Measurements from ENCODE around the gene ITPK1.
"Not testable (repeated sequence)": the region's sequence is repeated elsewhere in the genome, so short reads cannot be mapped to it uniquely, and the experiment has no call there.

Gene ITPK1

DNA sequence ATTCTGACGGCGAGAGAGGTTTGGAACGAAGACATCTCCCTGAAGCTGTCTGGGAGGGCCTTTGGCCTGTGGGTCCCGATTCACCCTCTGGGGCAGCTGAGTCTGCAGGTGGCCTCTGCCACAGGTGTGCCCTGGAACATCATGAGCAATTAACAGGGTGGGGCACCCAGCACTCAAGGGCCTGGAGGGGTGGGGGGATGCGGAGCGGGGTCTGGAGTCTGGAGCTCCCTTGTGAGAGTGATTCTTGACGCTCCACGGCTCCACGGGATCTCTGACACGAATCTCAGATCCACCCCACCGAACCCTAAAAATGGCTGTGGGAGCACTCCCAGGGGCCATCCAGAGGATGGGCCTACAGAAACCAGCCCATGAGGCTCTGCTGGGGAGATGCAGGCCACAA is 8.3 kb downstream of the ITPK1 start:
- in situ Hi-C loops (cut with HindIII; ENCODE audit: low sequenced_read_pairs), result no loop called here

DNA sequence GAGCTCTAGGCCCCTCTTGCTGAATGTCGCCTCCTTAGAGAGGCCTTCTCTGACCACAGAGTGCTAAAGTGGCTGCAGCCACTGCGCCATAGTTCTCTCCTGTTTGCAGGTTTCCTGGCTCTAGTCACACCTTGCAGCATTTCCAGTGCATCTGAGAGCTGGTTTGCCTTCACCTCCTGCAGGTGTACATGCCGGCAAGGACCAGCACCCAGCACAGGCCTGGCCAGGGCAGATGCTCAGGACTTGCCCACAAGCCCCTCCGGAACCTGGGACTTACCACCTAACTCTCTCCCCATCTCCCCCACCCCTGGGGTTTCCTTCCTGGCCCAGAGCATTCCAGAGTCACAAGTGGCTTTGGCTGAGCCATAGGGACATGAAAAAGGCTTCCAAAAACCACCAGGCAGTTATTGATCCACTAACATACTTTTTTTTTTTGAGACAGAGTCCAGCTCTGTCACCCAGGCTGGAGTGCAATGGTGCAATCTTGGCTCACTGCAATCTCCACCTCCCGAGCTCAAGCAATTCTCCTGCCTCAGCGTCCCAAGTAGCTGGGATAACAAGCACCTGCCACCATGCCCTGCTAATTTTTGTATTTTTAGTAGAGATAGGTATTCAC is 9.1 kb downstream of the ITPK1 start:
- in situ Hi-C loops (cut with HindIII; ENCODE audit: low sequenced_read_pairs), result no loop called here

DNA sequence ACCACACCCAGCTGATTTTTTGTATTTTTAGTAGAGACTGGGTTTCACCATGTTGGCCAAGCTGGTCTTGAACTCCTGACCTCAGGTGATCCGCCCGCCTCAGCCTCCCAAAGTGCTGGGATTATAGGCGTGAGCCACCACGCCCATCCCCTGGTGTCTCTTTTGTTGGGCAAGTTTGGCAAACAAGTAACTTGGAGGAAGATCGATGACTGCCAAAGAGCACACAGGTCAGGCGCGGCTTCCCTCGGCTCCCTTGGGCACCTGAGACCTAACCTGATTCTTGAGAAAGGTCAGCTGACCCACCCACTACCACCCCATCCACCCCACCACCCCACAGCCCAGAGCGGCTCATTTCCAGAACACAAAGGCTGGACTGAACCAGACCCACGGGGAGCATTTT is 9.9 kb downstream of the ITPK1 start:
- in situ Hi-C loops (cut with HindIII; ENCODE audit: low sequenced_read_pairs), result not testable (repeated sequence)

DNA sequence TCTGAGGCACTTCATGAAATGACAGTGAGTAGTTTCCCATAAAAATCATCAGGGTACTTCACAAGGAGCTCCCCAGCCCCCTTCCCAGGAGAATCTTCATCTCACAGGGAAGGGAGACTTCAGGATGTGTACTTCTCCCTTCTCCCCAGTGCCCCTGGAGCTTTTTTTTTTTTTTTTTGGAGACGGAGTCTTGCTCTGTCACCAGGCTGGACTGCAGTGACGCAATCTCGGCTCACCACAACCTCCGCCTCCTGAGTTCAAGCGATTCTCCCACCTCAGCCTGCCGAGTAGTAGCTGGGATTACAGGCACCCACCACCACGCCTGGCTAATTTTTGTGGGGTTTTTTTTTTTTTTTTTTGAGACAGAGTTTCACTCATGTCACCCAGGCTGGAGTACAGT is 10.4 kb downstream of the ITPK1 start:
- in situ Hi-C loops (cut with HindIII; ENCODE audit: low sequenced_read_pairs), result no loop called here

DNA sequence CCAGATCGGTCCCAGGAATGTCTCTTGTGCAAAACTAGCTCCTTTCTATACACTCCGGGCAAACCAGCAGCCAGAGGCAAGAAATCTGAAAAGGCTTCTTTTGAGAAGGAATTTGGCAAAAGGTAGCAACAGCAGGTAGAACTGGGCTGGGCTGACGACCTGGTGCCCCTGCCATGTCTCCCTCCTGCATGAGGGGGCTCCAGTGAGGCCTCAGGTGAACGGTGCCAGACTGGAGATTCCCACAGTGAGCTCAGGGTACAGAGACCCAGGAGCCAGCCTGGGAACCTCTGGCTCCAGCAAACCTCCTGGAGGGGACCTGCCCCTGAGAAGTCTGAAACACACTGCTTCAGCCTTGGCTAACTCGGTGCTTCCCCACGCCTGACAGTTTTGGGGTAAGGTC is 10.8 kb downstream of the ITPK1 start:
- in situ Hi-C loops (cut with HindIII; ENCODE audit: low sequenced_read_pairs), result no loop called here

DNA sequence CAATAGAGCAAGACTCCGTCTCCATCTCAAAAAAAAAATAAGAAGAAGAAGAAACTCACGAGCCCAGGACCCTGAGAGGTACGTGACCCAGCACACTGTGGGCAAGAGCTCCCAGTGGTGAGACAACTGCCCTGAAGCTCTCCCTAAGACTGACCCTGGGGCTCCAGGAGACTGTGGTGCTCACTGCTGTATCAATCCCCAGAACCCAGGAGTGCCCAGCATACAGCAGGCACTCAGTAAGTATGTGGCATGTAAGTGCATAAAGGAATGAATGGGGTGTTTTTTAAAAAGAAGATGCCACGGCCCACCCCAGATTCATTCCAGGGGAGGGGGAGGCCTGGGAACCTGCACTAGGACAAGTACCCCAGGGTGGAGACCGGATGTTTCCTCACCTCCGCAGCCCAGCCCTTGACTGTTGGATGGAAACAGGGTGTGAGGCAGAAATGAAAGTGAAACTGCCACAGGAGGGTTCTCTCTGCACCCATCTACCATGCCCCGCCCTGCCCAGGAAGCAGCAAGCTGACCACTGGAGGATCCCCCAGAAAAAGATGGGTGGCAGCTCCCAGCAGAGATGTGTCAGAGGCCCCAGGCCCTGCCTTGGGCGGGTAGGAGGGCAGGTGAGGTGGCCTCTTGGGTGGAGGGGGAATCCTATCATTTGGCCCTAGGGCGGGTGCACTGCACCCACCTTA is 12.2 kb downstream of the ITPK1 start:
- in situ Hi-C loops (cut with HindIII; ENCODE audit: low sequenced_read_pairs), result no loop called here

DNA sequence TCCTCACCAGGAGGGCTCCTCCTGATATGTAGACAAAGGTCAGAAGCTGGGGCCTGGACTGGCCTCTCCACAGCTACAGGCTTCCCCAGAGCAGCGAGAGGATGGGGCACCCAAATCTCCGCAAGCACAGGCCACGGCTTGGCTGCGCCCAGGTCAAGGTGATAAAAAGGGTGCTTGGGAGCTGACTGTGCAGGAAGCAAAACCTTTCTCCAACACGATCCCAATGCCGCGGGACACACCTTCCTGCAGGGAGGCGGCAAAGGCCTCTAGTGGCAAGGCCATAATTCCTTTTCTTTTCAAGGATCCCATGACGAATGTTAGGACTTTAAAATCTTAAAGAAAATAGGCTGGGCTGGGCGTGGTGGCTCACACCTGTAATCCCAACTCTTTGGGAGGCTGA is 13.6 kb downstream of the ITPK1 start:
- in situ Hi-C loops (cut with HindIII; ENCODE audit: low sequenced_read_pairs), result no loop called here

DNA sequence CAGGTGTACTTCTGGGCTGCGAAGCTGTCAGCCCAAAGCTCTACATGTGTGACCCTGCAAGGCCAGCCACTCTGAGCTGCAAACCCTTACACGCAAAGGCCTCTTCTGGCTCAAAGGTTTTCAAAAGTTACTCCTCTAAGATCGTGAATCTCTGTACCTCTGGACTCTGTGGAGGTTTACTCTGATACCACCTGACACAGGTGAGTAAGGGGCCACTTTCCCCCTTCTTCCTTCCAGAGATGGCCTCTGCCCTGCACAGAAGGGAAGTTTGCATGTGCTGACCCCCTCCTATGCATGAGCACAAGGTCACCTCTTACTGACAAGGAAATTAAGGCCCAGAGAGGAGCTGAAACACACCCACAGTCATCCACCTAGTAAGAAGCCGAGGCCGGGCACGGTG is 14.5 kb downstream of the ITPK1 start:
- in situ Hi-C loops (cut with HindIII; ENCODE audit: low sequenced_read_pairs), result no loop called here

DNA sequence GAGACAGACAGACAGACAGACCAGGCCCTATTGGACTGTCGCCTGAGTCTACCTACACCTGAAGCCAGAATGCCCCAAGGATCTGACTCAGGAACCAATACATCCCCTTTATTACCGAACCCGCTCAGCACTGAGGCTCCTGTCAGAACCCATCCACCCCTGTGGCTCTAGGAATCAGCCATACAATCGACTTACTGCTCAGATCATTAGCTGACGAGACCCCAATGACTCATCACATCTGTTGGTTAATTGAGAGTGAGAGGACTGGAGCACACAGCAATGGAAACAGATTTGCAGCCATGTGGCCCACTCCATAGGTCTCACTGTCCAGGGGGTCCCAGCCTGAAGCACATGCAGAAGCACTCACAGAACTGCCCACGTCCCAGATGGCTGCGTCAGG is 15.2 kb downstream of the ITPK1 start:
- in situ Hi-C loops (cut with HindIII; ENCODE audit: low sequenced_read_pairs), result no loop called here

DNA sequence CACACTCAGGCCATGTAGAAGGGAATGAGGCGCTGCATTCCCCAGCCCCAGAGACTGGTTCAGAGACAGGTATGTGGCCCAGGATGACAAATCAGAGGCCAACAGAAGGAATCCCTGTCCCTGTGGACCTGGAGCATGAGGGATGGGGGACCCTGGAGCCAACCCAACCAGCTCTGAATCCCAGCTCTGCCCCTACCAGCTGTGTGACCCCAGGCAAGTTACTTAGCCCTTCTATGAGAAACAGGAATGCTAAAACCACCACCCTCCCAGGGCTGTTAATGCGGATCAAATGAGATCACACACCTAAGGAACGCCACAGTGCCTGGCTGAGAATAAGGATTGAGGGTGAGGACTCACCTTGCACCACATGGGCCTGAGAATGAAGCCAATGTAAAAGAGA is 15.6 kb downstream of the ITPK1 start:
- in situ Hi-C loops (cut with HindIII; ENCODE audit: low sequenced_read_pairs), result no loop called here

DNA sequence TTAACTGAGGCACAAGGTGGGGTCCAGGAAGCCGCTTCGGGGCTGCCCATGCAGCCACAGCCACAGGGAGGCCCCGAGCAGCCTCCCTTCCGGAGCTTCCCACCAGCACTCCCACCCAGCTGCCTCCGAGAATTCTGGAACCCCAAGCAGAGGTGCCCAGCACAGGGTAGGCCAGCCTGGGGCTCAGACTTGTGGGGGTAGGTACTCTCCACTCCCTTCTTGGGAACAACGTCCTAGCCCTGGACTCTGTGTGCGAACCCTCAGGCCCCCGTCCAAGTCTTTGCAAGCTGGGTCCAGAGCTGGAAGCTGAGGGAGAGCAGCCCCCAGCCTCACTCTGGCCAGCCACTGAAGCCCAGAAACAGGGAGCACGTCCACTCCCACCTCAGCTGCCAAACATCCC is 16.1 kb downstream of the ITPK1 start:
- in situ Hi-C loops (cut with HindIII; ENCODE audit: low sequenced_read_pairs), result loop anchor here (5.0 kb wide), 2 partner anchors 38 to 52 kb away; no protein-coding TSS in a partner anchor

DNA sequence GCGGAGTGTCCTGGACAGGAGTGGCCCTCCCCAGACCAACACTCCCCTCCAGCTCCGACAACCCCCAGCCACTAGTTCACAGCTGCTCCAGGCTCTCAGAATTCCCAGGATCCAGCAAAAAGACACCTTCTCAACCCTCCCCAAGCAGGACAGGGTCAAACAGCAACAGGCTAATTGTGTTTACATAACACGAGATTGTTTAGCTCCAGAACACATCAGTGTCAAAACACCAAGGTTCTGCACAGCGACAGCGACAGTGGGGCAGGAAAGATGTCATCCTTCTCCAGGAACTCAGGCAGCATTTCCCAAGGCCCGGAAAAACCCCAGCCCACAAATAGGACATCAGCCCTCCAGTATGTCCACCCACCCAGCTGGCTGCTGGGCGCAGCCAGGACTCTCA is 16.5 kb downstream of the ITPK1 start:
- in situ Hi-C loops (cut with HindIII; ENCODE audit: low sequenced_read_pairs), result loop anchor here (5.0 kb wide), 2 partner anchors 38 to 52 kb away; no protein-coding TSS in a partner anchor

DNA sequence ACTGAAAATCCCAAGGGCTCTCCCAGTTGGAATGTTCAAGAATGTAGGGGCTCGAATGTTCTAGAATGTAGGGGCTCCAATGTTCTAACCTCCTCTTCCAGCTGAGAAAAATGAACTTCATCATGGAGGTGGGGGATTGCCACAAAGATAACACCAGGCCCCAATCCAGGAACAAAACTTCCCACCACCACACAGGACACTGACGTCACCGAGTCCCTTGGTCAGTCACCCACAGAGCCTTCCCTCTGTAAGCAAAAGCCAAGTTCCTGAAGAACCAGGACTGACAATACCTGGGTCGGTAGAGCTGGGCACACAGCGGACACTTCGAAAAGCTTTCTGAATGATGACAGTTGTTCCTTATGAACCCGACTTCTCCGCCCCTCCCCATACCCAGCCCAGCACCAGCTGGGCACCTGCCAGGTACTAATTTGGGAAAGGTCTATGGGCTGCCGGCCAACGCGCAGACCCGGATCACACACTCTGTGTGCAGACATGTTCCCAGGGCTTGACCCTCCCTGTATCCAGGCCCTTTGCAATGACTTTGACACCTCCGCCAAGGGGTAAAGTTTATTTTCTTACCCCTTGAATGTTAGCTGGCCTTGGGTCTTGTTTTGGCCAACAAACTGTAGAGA is 18.9 kb downstream of the ITPK1 start:
- in situ Hi-C loops (cut with HindIII; ENCODE audit: low sequenced_read_pairs), result loop anchor here (5.0 kb wide), 2 partner anchors 40 to 50 kb away; no protein-coding TSS in a partner anchor

DNA sequence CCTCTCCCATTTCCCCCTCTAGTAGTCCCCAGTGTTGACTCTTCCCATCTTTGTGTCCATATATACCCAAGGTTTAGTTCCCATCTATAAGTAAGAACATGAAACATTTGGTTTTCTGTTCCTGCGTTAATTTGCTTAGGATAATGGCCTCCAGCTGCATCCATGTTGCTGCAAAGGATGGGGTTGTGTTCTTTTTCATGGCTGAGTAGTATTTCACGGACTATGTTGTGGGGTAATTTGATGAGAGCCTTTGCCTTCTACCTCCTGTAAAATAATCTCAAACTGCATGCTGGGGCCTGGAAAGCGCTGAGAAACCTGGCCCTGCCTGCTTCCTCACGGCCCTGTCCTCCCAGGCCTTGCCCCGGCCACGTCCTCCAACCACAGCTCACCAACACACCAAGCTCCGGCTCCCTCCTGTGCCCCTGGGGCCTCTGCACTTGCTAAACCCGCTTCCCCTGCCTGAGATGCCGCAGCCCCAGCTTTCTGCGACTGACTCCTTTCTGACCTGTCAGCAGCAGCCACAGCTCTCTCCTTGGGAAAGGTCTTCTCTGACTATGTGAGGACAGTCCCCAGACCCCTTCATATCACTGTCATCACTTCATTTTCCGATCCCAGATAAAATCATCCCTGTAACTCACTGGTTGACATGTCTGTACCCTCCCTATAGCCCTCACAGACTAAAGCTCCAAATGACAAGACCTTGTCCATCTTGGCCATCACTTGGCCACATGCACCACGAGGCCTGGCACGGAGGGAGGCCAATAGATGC is 19.8 kb downstream of the ITPK1 start:
- in situ Hi-C loops (cut with HindIII; ENCODE audit: low sequenced_read_pairs), result loop anchor here (5.0 kb wide), 2 partner anchors 41 to 49 kb away; no protein-coding TSS in a partner anchor

DNA sequence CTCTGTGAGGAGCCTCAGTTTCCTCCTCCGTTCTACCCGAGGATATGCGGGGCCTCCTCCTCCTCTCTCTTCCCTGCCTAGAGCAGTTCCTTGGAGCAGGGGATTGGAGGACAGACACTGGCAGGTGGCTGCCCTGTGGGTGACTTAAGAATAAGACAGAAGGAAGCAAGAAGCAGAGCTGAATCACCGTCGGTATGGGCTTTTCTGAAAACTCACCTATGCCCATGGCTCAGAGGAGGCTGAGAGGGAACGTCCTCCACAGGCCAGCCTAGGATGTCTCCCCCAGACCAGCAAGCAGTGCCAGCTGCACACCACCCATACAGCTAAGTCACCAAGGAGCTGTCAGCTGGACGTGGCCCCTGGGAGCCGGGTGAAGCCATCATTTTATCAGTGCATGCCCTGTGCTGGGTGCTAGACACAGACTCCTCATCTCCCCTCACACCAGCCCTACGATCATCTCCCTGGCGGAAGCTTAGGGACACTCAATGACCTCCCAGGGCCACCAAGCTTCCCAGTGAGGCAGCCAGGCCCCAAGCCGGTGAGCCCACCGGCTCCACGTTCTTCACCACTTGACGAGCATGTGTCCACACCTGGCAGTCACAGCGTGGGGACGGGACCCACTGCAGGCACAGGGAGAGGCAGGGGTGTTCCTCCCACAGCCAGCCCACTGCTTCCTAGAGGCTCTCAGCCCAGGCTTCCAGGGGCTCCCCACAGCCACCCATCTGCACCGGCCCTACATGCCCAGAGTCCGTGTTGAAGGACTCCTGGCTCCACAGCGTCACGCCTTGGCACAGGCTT is 21.4 kb downstream of the ITPK1 start:
- in situ Hi-C loops (cut with HindIII; ENCODE audit: low sequenced_read_pairs), result loop anchor here (5.0 kb wide), 1 partner anchor 97 kb away; no protein-coding TSS in a partner anchor

DNA sequence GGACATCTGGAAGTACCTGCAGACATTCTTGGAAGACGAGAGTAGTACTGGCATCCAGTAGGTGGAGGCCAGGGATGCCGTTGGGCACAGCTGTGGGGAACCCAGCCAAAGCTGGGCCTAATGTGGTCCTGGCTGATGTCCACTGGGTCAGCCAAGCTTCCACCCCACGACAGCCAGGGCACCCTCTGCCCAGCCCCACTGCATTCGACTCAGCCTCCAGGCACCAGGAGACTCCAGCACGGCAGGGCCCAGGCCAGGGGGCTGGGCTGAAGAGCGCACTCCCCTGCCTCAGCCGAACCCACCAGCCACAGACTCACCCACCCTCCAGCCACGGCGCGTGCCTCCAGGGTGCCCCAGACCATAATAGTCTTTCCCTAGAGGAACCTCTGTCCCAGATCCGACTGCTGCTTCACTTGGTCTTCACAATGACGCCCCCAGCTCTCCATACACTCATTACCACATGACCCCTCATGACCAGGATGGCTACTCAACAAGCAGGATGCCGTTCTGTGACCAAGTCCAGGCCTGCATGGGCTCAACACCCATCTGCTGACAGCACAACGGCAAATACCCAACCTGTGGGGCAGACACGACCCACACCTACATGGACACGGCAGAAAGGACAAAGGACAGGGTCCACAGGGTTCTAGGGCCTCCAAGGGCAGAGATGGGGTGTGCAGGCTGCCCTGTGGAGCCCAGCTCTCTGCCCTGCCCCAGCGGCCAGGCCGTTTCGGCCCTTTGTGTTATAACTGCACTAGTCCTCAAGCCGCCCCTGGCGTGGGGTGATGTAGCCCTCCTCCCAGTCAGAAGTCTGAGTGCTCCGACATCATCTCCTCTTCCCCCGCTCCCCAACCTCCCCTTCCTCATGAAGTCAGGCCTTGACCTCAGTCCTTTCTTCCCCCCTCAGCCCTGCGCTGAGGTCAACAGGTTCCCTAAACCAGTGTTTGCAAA is 22.8 kb downstream of the ITPK1 start:
- in situ Hi-C loops (cut with HindIII; ENCODE audit: low sequenced_read_pairs), result loop anchor here (5.0 kb wide), 1 partner anchor 96 kb away; no protein-coding TSS in a partner anchor

DNA sequence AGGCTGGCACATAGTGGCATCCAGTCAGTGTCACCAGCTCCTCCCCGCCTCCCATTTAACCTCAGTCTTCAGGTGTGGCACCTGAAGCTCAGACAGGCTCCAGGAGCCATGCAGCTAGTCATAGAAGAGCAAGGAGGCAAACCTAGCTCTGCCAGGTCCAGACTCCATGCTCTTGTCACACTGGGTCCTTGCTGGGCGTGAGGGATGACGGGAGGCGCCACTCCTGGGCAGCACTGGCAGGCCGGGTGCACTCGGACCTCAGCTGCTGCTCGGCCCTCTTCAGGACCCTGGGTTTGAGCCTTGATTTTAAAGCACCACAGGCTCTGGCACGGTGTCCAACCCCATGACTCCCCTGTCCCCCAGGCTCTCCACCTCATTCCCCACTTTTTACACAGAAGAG is 24.1 kb downstream of the ITPK1 start:
- in situ Hi-C loops (cut with HindIII; ENCODE audit: low sequenced_read_pairs), result loop anchor here (5.0 kb wide), 1 partner anchor 94 kb away; no protein-coding TSS in a partner anchor

DNA sequence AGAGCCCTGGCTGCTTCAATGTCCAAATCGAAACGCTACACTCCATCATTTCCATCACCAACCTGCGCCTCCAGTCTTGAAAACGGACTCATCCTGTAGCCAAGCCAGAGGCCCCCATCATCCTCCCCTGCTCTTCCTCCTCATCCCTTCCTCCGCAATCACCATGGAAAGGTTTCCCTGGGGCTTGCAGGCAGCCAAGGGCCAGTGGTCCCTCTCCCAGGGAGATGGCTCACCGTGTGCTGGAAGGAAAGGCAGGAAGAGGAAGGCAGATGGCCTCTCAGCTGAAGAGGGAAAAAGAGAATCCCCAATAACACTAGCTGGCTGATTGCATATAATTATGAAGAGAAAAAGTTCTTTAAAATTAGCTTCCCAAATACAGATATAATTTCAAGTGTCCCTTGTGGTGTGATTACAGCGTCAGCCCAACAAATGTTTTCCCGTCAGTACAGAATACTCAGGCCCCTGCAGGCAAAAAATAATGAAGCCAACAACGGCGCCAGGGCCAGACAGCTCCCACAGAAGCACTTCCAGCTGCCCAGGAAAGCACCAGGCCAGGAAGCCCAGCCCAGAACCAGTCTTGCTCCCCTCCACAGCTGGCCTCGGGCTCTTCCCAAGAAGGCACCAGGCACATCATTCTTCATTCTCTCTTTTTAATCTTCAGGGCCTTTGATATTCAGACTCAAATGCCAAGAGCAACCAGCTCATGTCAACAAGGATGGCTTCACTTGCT is 24.7 kb downstream of the ITPK1 start:
- in situ Hi-C loops (cut with HindIII; ENCODE audit: low sequenced_read_pairs), result loop anchor here (5.0 kb wide), 1 partner anchor 94 kb away; no protein-coding TSS in a partner anchor
